Colonic mucosa (tissue), 4 donors: ENCODE measurements around the gene STX10. TPM values are rescaled to one million over a fixed set of nuclear protein-coding genes. Genes with fewer than 3 reads are reported as not detected.
"Not testable (repeated sequence)": the region's sequence is repeated elsewhere in the genome, so short reads cannot be mapped to it uniquely, and the experiment has no call there.

Experiments
- DNase-seq: peaks from one replicate; pipeline ENCODE4 v3.0.0-alpha.2; 2020
- H3K27ac ChIP-seq: fragments of 200-600 bp; one replicate; pipeline ENCODE4 v1.8.0; 2021
- H3K27me3 ChIP-seq: fragments of 200-600 bp; one replicate; pipeline ENCODE4 v1.8.0; 2021
- H3K36me3 ChIP-seq: fragments of 200-600 bp; one replicate; pipeline ENCODE4 v1.8.0; 2021
- H3K4me1 ChIP-seq: fragments of 200-600 bp; one replicate; pipeline ENCODE4 v1.8.0; 2021; ENCODE audit warnings: mild to moderate bottlenecking
- H3K4me3 ChIP-seq: fragments of 200-600 bp; one replicate; pipeline ENCODE4 v1.8.0; 2021
- H3K9ac ChIP-seq, 2 donors: one replicate each; pipeline ENCODE4 v1.7.0; 2013; ENCODE audit warnings: control low read depth in 2 of 2, low read depth in 2 of 2, low read length in 2 of 2
- H3K9me3 ChIP-seq: fragments of 200-600 bp; one replicate; pipeline ENCODE4 v1.8.0; 2021
- intact Hi-C: fragments of 100-400 bp; cut with DNase I; formaldehyde crosslinking; loops from one replicate; pipeline ENCODE4 v1.14.1; 2022
- total RNA-seq, 2 donors: library from RNA; stranded (reverse); fragmentation: NEBNext Ultra II Directional in 1 of 2; extraction: Animal tissue kit (Norgen Biotek cat#: 25700) in 1 of 2; gene quantifications; one replicate each; pipeline ENCODE4 v1.2.1, GENCODE V29; 2021
- TF ChIP-seq, protein P1 (sequence below): fragments of 200-600 bp; IDR thresholded peaks from one replicate; pipeline ENCODE4 v1.8.0; 2022; ENCODE audit warnings: antibody characterized with exemption, mild to moderate bottlenecking
- donor health status: healthy.
- donor health status: DM: no; HTN: no; CAD: no.
- donor health status: DM: no; HTN: no; CAD: no.

The STX10 gene
- total RNA-seq, 2 donors from 2014 or later = 51.0 to 78.2 TPM

DNA sequence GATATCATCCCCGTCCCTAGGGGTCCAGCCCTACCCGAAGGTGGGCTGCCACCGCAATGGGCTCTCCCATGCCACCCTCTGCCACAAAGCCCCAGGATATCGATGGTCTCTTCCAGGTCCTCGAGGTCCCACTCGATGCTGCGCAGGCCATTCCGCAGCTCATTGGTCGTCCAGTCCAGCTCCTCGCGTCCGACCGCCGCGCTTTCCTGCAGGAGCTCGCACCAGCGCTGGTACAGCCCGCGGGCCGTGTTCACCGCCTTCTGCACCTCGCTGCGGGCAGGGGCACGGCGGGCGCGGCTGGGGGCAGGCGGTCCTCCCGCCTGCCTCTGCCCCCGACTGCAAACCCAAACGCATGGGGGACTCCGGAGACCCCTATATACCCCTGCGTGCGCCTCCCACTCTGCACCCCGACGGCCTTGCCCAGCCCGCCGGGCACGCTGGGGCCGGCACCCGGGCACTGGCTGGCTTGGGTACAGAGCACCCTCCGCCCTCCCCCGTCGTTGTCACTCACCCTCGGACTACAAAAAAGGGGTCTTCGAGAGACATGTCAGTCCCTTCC is 468 bp downstream of the STX10 start:
- H3K4me3 ChIP-seq = peak overlapping the region; percentile 71
- H3K36me3 ChIP-seq = peaks cover 5% of the 10 kb centered on the region
- H3K27me3 ChIP-seq = no peaks in the 10 kb centered on the region
- H3K27ac ChIP-seq = peak overlapping the region; percentile 98
- H3K9ac ChIP-seq = peak overlapping the region; percentile 68 to 100
- H3K9me3 ChIP-seq = no peaks in the 10 kb centered on the region
- DNase-seq = no peak
- peaks cover 5% of the 10 kb centered on the region for H3K4me1 ChIP-seq
- TF ChIP-seq, protein P1, sequence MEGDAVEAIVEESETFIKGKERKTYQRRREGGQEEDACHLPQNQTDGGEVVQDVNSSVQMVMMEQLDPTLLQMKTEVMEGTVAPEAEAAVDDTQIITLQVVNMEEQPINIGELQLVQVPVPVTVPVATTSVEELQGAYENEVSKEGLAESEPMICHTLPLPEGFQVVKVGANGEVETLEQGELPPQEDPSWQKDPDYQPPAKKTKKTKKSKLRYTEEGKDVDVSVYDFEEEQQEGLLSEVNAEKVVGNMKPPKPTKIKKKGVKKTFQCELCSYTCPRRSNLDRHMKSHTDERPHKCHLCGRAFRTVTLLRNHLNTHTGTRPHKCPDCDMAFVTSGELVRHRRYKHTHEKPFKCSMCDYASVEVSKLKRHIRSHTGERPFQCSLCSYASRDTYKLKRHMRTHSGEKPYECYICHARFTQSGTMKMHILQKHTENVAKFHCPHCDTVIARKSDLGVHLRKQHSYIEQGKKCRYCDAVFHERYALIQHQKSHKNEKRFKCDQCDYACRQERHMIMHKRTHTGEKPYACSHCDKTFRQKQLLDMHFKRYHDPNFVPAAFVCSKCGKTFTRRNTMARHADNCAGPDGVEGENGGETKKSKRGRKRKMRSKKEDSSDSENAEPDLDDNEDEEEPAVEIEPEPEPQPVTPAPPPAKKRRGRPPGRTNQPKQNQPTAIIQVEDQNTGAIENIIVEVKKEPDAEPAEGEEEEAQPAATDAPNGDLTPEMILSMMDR = no peak
- intact Hi-C loops = no loop called here

DNA sequence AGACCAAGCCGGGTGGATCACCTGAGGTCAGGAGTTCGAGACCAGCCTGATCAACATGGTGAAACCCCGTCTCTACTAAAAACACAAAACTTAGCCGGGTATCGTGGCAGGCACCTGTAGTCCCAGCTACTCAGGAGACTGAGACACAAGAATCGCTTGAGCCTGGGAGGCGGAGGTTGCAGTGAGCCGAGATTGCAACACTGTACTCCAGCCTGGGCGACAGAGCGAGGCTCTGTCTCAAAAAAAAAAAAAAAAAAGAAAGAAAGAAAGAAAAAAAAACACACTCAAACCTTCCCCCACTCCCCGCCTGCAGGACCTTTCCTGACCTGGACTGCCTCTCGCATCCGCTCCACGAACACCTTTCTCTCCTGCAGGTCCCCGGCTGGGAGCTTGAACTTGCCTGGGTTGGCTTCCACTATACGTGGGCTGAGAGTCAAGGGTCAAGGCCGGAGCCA is 975 bp downstream of the STX10 start:
- Histone ChIP-seq H3K27ac (peak overlapping the region; percentile 98), H3K9ac (peak overlapping the region; percentile 68 to 100), H3K4me3 (peak overlapping the region; percentile 71)
- H3K9me3 ChIP-seq, H3K36me3 ChIP-seq, H3K4me1 ChIP-seq, intact Hi-C loops, H3K27me3 ChIP-seq: not testable (repeated sequence)
- DNase-seq = peak; percentile 51

DNA sequence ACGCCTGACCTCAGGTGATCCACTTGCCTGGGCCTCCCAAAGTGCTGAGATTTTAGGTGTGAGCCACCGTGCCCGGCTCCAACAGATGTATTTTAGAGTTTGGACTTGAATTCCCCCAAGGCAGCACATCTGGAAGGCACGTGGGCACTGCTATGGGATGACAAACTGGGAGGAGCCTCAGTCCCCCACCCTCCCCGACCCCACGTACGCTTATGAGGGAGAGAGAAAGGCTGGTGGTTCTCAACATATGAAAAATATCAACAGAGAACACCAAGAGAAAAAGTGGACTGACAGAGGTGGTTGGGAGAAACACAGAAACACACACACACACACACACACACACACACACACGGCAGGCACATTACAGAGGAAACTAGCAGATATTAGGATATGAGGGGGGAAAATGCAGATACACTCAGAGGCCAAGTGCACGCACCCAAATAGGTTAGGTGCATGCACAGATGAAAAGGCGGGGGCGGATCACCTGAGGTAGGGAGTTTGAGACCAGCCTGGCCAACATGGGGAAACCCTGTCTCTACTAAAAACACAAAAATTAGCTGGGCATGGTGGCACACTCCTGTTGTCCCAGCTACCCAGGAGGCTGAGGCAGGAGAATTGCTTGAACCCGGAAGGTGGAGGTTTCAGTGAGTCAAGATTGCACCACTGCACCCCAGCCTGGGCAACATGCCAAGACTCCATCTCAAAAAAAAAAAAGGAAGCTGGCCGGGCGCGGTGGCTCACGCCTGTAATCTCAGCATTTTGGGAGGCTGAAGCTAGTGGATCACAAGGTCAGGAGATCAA is 3.2 kb downstream of the STX10 start:
- Histone ChIP-seq H3K4me3 (no peak overlapping the region), H3K27ac (no peak overlapping the region), H3K9ac (no peak overlapping the region), H3K27me3 (no peaks in the 10 kb centered on the region), H3K36me3 (peaks cover 9% of the 10 kb centered on the region), H3K4me1 (peaks cover 5% of the 10 kb centered on the region), H3K9me3 (no peaks in the 10 kb centered on the region)
- TF ChIP-seq, protein P1 = no peak
- intact Hi-C loops = no loop called here
- DNase-seq = peak; percentile 53

DNA sequence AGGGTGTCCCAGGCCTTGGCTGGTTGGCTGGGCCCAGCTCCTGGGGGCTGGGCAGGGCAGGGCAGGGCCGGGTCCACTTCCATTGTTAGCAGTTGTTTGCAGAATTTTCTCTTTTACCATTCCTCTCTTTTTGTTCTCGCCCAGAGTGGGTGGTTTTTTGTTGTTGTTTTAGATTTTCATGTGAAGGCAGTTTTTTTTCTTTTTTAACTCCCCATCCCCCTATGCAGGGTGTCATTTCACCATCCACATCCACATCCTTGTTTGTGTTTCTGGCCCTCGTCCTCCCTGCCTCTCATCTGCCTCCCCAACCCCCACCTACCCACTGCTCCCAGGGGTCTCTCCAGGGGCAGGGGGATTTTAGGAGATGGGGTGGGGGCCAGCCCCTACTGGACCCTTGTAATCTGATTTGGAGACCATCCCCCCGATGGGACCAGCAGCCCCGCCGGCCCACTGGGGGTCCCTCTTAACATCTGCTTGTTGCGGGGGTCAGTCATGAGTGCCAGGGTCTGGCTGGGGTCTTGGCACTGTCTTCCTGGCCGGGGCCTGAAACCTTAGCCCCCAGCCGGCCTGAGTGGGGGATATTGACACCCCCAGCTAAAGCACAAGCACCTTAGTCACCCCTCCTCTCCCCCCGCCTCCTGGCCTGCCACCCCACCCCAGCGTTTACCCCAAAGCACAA is 10.4 kb downstream of the STX10 start:
- H3K36me3 ChIP-seq = peaks cover 4% of the 10 kb centered on the region
- DNase-seq = no peak
- H3K4me3 ChIP-seq = no peak overlapping the region
- no peaks in the 10 kb centered on the region for H3K4me1 ChIP-seq
- H3K9ac ChIP-seq = no peak overlapping the region
- no peaks in the 10 kb centered on the region for H3K27me3 ChIP-seq
- no peaks in the 10 kb centered on the region for H3K9me3 ChIP-seq
- TF ChIP-seq, protein P1 = no peak
- H3K27ac ChIP-seq = no peak overlapping the region
- intact Hi-C loops = no loop called here

DNA sequence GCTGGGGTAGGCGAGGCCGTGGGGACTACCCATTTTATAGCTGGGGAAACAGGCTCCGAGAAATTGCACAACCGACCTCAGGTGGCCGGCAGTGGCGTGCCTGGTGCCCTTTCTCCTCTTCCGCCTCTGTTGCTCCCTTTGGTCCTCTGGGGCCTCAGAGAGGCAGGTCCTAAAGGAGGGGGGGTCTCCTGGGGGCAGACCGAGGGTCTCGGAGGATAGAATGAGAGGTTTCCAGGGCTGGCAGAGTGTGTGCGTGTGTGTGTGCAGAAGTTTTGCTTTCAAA is 11.3 kb downstream of the STX10 start:
- DNase-seq = no peak
- Histone ChIP-seq H3K9ac (no peak overlapping the region), H3K9me3 (no peaks in the 10 kb centered on the region), H3K27me3 (no peaks in the 10 kb centered on the region), H3K36me3 (no peaks in the 10 kb centered on the region), H3K27ac (no peak overlapping the region), H3K4me3 (no peak overlapping the region), H3K4me1 (no peaks in the 10 kb centered on the region)
- intact Hi-C loops = no loop called here
- TF ChIP-seq, protein P1 = no peak
